ENCODE measurements around the gene DACH2. TPM values are rescaled to one million over a fixed set of nuclear protein-coding genes. Genes with fewer than 3 reads are reported as not detected.

The DACH2 gene
- total and polyA plus RNA-seq, 10 donors, result not detected

DNA sequence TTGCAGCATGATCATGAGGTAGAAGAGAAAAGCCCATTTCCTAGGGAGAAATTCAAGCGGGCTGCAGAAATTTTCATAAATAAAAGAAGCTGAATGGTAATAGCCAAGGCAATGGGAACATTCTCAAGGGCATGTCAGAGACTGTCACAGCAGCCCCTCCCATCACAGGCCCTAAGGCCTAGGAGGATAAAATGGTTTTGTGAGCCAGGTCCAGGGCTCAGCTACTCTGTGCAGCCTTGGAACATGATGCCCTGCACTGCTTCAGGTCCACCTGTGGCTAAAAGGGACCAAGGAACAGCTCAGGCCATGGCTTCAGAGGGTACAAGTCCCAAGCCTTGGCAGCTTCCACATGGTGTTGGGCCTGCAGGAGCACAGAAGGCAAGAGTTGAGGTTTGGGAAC, 93.3 kb downstream of the DACH2 start:
- TF ChIP-seq POLR2A (IDR thresholded peaks at IDR 0.05) (no peak), POLR2AphosphoS5 (IDR thresholded peaks at IDR 0.05) (no peak)
- TF ChIP-seq, protein P1, sequence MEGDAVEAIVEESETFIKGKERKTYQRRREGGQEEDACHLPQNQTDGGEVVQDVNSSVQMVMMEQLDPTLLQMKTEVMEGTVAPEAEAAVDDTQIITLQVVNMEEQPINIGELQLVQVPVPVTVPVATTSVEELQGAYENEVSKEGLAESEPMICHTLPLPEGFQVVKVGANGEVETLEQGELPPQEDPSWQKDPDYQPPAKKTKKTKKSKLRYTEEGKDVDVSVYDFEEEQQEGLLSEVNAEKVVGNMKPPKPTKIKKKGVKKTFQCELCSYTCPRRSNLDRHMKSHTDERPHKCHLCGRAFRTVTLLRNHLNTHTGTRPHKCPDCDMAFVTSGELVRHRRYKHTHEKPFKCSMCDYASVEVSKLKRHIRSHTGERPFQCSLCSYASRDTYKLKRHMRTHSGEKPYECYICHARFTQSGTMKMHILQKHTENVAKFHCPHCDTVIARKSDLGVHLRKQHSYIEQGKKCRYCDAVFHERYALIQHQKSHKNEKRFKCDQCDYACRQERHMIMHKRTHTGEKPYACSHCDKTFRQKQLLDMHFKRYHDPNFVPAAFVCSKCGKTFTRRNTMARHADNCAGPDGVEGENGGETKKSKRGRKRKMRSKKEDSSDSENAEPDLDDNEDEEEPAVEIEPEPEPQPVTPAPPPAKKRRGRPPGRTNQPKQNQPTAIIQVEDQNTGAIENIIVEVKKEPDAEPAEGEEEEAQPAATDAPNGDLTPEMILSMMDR (IDR thresholded peaks at IDR 0.05 in 8 of 11, conservative IDR thresholded peaks at IDR 0.05 in 3 of 11), result no peak
- Histone ChIP-seq H3K9me3 (peaks cover 0 to 23% (median 13%) of the 10 kb centered on the region in 8 donors), H3K36me3 (no peaks in the 10 kb centered on the region), H3K4me3 (no peak overlapping the region), H3K4me1 (no peaks in the 10 kb centered on the region), H3K27me3 (replicated peaks in 1 of 7) (no peaks in the 10 kb centered on the region), H3K27ac (no peak overlapping the region)
- WGBS, 5 donors, result 88 to 100% (median 91%) methylated on average over 1 of the region's 1 CpG
- intact Hi-C loops (cut with DNase I; ENCODE audit: low total_unique reads), result no loop called here
- DNase-seq, result no peak

DNA sequence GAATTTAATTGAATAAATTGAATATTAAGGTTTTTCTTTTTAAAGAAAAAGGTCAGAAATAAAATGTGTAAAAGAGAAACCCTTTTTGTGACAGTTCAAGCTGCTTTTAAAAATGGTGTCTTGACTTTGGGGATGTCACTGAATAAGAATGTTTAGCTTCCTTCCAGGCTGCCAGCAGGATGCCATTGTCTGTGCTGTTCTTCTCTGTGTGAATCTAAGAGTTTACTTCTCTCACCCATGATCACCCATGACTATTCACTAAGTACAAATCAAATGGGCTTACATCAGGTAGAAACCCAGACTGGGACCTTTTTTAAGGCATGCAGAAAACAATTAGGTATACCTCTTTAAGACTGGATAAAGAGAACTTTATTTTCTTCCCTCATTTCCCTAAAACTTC, 115.3 kb downstream of the DACH2 start:
- Histone ChIP-seq H3K4me3 (no peak overlapping the region), H3K9me3 (no peaks in the 10 kb centered on the region), H3K4me1 (no peaks in the 10 kb centered on the region), H3K27ac (no peak overlapping the region), H3K27me3 (replicated peaks in 1 of 7) (peaks cover 0 to 4% (median 0%) of the 10 kb centered on the region in 7 donors), H3K36me3 (no peaks in the 10 kb centered on the region)
- no peak for DNase-seq
- TF ChIP-seq, protein P1 (IDR thresholded peaks at IDR 0.05 in 8 of 11, conservative IDR thresholded peaks at IDR 0.05 in 3 of 11), result no peak
- TF ChIP-seq POLR2AphosphoS5 (IDR thresholded peaks at IDR 0.05) (no peak), POLR2A (IDR thresholded peaks at IDR 0.05) (no peak)
- intact Hi-C loops (cut with DNase I; ENCODE audit: low total_unique reads), result no loop called here

DNA sequence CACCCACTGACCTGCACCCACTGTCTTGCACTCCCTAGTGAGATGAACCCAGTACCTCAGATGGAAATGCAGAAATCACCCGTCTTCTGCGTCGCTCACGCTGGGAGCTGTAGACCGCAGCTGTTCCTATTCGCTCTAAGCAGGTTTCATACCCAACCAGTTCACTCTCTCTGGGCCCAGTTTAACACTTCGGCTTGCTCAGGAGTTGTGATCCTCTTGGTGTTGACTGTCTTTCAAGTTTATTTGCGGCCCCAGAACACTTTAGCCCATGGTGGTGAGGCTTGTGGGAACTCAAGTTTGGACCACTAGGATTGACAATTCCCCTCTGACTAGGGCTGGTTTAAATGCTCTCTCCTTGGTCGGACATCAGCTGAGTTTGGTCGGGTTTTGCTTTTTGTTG, 147.0 kb downstream of the DACH2 start:
- Histone ChIP-seq H3K4me1 (no peaks in the 10 kb centered on the region), H3K9me3 (no peaks in the 10 kb centered on the region), H3K4me3 (no peak overlapping the region), H3K27ac (no peak overlapping the region), H3K27me3 (replicated peaks in 1 of 7) (no peaks in the 10 kb centered on the region), H3K36me3 (no peaks in the 10 kb centered on the region)
- no peak for TF ChIP-seq POLR2A (IDR thresholded peaks at IDR 0.05)
- TF ChIP-seq, protein P1 (IDR thresholded peaks at IDR 0.05 in 8 of 11, conservative IDR thresholded peaks at IDR 0.05 in 3 of 11), result no peak
- TF ChIP-seq POLR2AphosphoS5 (IDR thresholded peaks at IDR 0.05), result no peak
- intact Hi-C loops (cut with DNase I; ENCODE audit: low total_unique reads), result no loop called here
- 74 to 97% (median 90%) methylated on average over 2 to 10 of the region's 10 CpGs for WGBS, 5 donors
- no peak for DNase-seq

DNA sequence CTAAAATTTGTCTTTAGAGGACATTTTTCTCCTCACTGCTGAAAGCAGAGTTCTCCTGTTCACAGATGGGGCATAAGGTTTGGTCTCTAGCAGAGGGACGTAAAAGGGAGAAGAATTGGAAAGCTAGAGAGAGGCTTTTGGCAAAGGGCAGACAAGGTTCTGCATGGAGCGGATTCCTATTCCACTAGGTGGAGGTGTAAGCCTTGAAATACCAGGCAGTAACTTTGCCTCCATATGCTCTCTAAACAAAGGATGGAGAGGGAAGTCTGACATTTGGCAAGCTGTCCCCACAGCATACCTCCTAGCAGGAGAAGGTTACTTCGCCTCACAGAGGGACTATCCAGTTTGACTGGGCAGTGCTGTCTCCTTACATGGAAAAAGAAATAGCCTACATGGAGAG, 174.7 kb downstream of the DACH2 start:
- DNase-seq, result no peak
- H3K4me3 ChIP-seq, result no peak overlapping the region
- H3K27me3 ChIP-seq (replicated peaks in 1 of 7), result no peaks in the 10 kb centered on the region
- no peak overlapping the region for H3K27ac ChIP-seq
- no peaks in the 10 kb centered on the region for H3K36me3 ChIP-seq
- H3K4me1 ChIP-seq, result no peaks in the 10 kb centered on the region
- 72 to 94% (median 86%) methylated on average over 3 of the region's 3 CpGs for WGBS, 5 donors
- H3K9me3 ChIP-seq, result peaks cover 0 to 40% (median 32%) of the 10 kb centered on the region in 8 donors
- intact Hi-C loops (cut with DNase I; ENCODE audit: low total_unique reads), result no loop called here
- no peak for TF ChIP-seq POLR2AphosphoS5 (IDR thresholded peaks at IDR 0.05)
- TF ChIP-seq POLR2A (IDR thresholded peaks at IDR 0.05), result no peak
- TF ChIP-seq, protein P1 (IDR thresholded peaks at IDR 0.05 in 8 of 11, conservative IDR thresholded peaks at IDR 0.05 in 3 of 11), result no peak

Data from spleen (tissue), 11 donors.